Transverse colon (tissue), 4 donors: Measurements from ENCODE around the gene OXER1.

Source experiments
- CTCF ChIP-seq, 5 experiments: fragments of 200-600 bp in 3 of 5; fragments of 450-650 bp in 2 of 5; sonication (generic) in 3 of 5; IDR thresholded peaks; 1 replicate in 2 of 5; 2 replicates in 3 of 5; pipeline ENCODE4 v1.5.1; 2016 to 2017; ENCODE audit warnings: antibody characterized with exemption in 5 of 5, inconsistent platforms in 3 of 5, mild to moderate bottlenecking in 2 of 5, moderate library complexity in 1 of 5
- POLR2A ChIP-seq: fragments of 450-650 bp; IDR thresholded peaks from one replicate; pipeline ENCODE4 v1.6.1; 2016; ENCODE audit warnings: antibody characterized with exemption, mild to moderate bottlenecking, moderate library complexity
- POLR2AphosphoS5 ChIP-seq, 3 donors: sonication (generic); formaldehyde crosslinking; IDR thresholded peaks; one replicate each; pipeline ENCODE4 v1.6.1; 2016; ENCODE audit warnings: antibody characterized with exemption in 3 of 3

- TF ChIP-seq POLR2A: no peak
- TF ChIP-seq CTCF (IDR thresholded peaks at IDR 0.05): no peak
- no peak for TF ChIP-seq POLR2AphosphoS5 (IDR thresholded peaks at IDR 0.05)
Measured at GRCh38 chr2:42781181-42781580, 17.2 kb upstream of the OXER1 start.
